Endothelial cell of umbilical vein (primary cell): ENCODE measurements around the gene RDM1. TPM values are rescaled to one million over a fixed set of nuclear protein-coding genes. Genes with fewer than 3 reads are reported as not detected.

Experiments
- BruUV-seq: library from RNA; stranded (reverse); fragments of 400-500 nt; replicated peaks from 2 replicates; lab custom pipeline; 2021; lab: Mats Ljungman, UMichigan
- CTCF ChIA-PET: fragments of 300-600, 350-600 bp; sonication (Branson Sonifier 250); formaldehyde crosslinking; loops from one replicate; lab custom pipeline; 2021; ENCODE audit warnings: antibody characterized with exemption, inconsistent platforms; lab: Charles Lee
- POLR2A ChIA-PET: fragments of 300-600, 350-600 bp; sonication (Branson Sonifier 250); formaldehyde crosslinking; loops from one replicate; lab custom pipeline; 2021; ENCODE audit warnings: antibody characterized with exemption, inconsistent platforms; lab: Charles Lee
- DNase-seq: peaks from one replicate; pipeline ENCODE4 v3.0.0-alpha.2; 2011; ENCODE audit warnings: low read depth, low spot score
- FAIRE-seq: peaks from 2 replicates; lab custom pipeline; 2011; peaks lifted over from hg19 to GRCh38; lab: Jason Lieb, UNC
- H2AFZ ChIP-seq: 2 replicates; pipeline ENCODE4 v1.6.0; 2012; ENCODE audit warnings: low read depth, low read length, control low read depth, inconsistent platforms
- H3K27ac ChIP-seq: 2 replicates; pipeline ENCODE4 v1.5.1; 2011; ENCODE audit warnings: low read depth, mild to moderate bottlenecking, control low read depth, low read length, moderate library complexity; ENCODE audit not compliant: insufficient read depth
- H3K27me3 ChIP-seq, 2 experiments: 2 replicates each; pipeline versions ENCODE4 v1.6.0 to v1.6.1; 2011; ENCODE audit warnings: low read length in 2 of 2, mixed read lengths in 1 of 2; ENCODE audit not compliant: control insufficient read depth in 2 of 2, insufficient read depth in 2 of 2
- H3K36me3 ChIP-seq, 2 experiments: 2 replicates in 1 of 2; 3 replicates in 1 of 2; pipeline ENCODE4 v1.5.1; 2011; ENCODE audit warnings: low read length in 2 of 2, mild to moderate bottlenecking in 1 of 2, moderate library complexity in 1 of 2; ENCODE audit not compliant: control insufficient read depth in 2 of 2, insufficient read depth in 2 of 2; ENCODE audit errors: extremely low read depth in 1 of 2
- H3K4me1 ChIP-seq: 3 replicates; pipeline ENCODE4 v1.5.1; 2011; ENCODE audit warnings: mild to moderate bottlenecking, low read length; ENCODE audit not compliant: control insufficient read depth, insufficient read depth; ENCODE audit errors: extremely low read depth
- H3K4me2 ChIP-seq: 2 replicates; pipeline ENCODE4 v1.6.1; 2011; ENCODE audit warnings: low read length, control low read depth, mixed read lengths; ENCODE audit not compliant: insufficient read depth
- H3K4me3 ChIP-seq, 3 experiments: fragments of 200-600 bp in 1 of 3; sonication (generic), shearing (Covaris generic) in 1 of 3; replicated peaks in 1 of 3; 2 replicates each; pipeline ENCODE4 v1.5.1; 2011 to 2016; ENCODE audit warnings: control low read depth in 3 of 3, low read length in 3 of 3, mild to moderate bottlenecking in 2 of 3, inconsistent platforms in 1 of 3, low read depth in 1 of 3, moderate library complexity in 1 of 3; ENCODE audit not compliant: insufficient read depth in 1 of 3
- H3K79me2 ChIP-seq: 2 replicates; pipeline ENCODE4 v1.6.0; 2012; ENCODE audit warnings: low read length, inconsistent platforms; ENCODE audit not compliant: control insufficient read depth, insufficient read depth
- H3K9ac ChIP-seq: replicated peaks from 2 replicates; pipeline ENCODE3; 2011; ENCODE audit warnings: low read length, control low read depth; ENCODE audit not compliant: insufficient read depth; ENCODE audit errors: extremely low read depth
- H3K9me1 ChIP-seq: replicated peaks from 3 replicates; pipeline ENCODE4 v1.6.0; 2011; ENCODE audit warnings: mild to moderate bottlenecking, low read length; ENCODE audit not compliant: control insufficient read depth, insufficient read depth; ENCODE audit errors: extremely low read depth
- H3K9me3 ChIP-seq: replicated peaks from 2 replicates; pipeline ENCODE4 v1.5.1; 2012; ENCODE audit warnings: low read length, inconsistent platforms; ENCODE audit not compliant: control insufficient read depth, insufficient read depth
- H4K20me1 ChIP-seq: replicated peaks from 2 replicates; pipeline ENCODE3; 2011; ENCODE audit warnings: mild to moderate bottlenecking, low read length; ENCODE audit not compliant: control insufficient read depth, insufficient read depth; ENCODE audit errors: extremely low read depth
- EZH2 ChIP-seq: IDR thresholded peaks from 2 replicates; pipeline ENCODE4 v1.6.1; 2012; ENCODE audit warnings: borderline replicate concordance, low read depth, mild to moderate bottlenecking, moderate library complexity, low read length, inconsistent platforms; ENCODE audit not compliant: severe bottlenecking
- FOS ChIP-seq: IDR thresholded peaks from 2 replicates; pipeline ENCODE4 v1.6.1; 2011; ENCODE audit warnings: mild to moderate bottlenecking, low read length, moderate library complexity, borderline replicate concordance; ENCODE audit not compliant: insufficient read depth
- GATA2 ChIP-seq: IDR thresholded peaks from 2 replicates; pipeline ENCODE4 v1.7.0; 2011; ENCODE audit warnings: low read depth, mild to moderate bottlenecking, moderate library complexity, mixed read lengths, low read length; ENCODE audit not compliant: insufficient read length, insufficient read depth
- JUN ChIP-seq: IDR thresholded peaks from 2 replicates; pipeline ENCODE4 v1.6.1; 2011; ENCODE audit warnings: borderline replicate concordance, low read depth; ENCODE audit not compliant: insufficient read length, insufficient read depth
- MAX ChIP-seq: IDR thresholded peaks from 2 replicates; pipeline ENCODE4 v1.6.1; 2011; ENCODE audit not compliant: insufficient read depth, insufficient read length
- MYC ChIP-seq: IDR thresholded peaks from one replicate; pipeline ENCODE4 v1.6.1; 2011; ENCODE audit warnings: mild to moderate bottlenecking, low read depth, low read length
- POLR2A ChIP-seq: IDR thresholded peaks from 2 replicates; pipeline ENCODE4 v1.6.1; 2012; ENCODE audit warnings: low read depth, mild to moderate bottlenecking, control low read depth, low read length
- POLR2AphosphoS5 ChIP-seq: IDR thresholded peaks from 2 replicates; pipeline ENCODE4 v1.6.1; 2012; ENCODE audit warnings: low read depth, mild to moderate bottlenecking, control low read depth, low read length, moderate library complexity; ENCODE audit not compliant: insufficient read depth
- dilution Hi-C: fragments of 300-500 bp; cut with MboI; formaldehyde crosslinking; loops from one replicate; pipeline ENCODE4 v1.15.0; 2019; ENCODE audit warnings: low sequenced_read_pairs; ENCODE audit not compliant: extremely low pct_ligation_motif_present
- intact Hi-C: fragments of 100-400 bp; cut with micrococcal nuclease; formaldehyde crosslinking; loops from one replicate; pipeline ENCODE4 v1.10.0; 2022
- polyA plus RNA-seq, 4 experiments: library from polyadenylated mRNA; depleted of rRNA in 3 of 4; stranded (reverse) in 3 of 4; unstranded in 1 of 4; fragments of >200 nt; gene quantifications; 2 replicates each; pipeline versions ENCODE4 v1.2.1 to v1.2.3, GENCODE V29; 2011 to 2012; ENCODE audit warnings: missing spikeins in 1 of 4
- total RNA-seq: library from RNA; stranded (reverse); gene quantifications from 2 replicates; pipeline ENCODE4 v1.2.3, GENCODE V29; 2021
- TF ChIP-seq, protein P1 (sequence below), 2 donors: IDR thresholded peaks; 1 replicate in 1 of 2; 2 replicates in 1 of 2; pipeline ENCODE4 v1.5.1; 2011; ENCODE audit warnings: low read length in 2 of 2, mild to moderate bottlenecking in 2 of 2, moderate library complexity in 2 of 2, control low read depth in 1 of 2, inconsistent platforms in 1 of 2, low read depth in 1 of 2; ENCODE audit not compliant: insufficient read depth in 1 of 2; ENCODE audit errors: extremely low read depth in 1 of 2

The RDM1 gene
- total and polyA plus RNA-seq, 2 donors (not counting 3 experiments of a cell fraction or from before 2014, with no cell fraction given), result 0.12 to 0.46 TPM

- Histone ChIP-seq H3K4me2 (no peak overlapping the region), H3K9me3 (no peaks in the 10 kb centered on the region), H2AFZ (peak overlapping the region; percentile 35), H4K20me1 (no peaks in the 10 kb centered on the region), H3K79me2 (no peaks in the 10 kb centered on the region), H3K27ac (peak overlapping the region; percentile 2), H3K9me1 (no peaks in the 10 kb centered on the region), H3K9ac (no peak overlapping the region), H3K27me3 (no peaks in the 10 kb centered on the region), H3K4me1 (peaks cover 30% of the 10 kb centered on the region), H3K4me3 (no peak overlapping the region), H3K36me3 (no peaks in the 10 kb centered on the region)
- dilution Hi-C loops (no loop called here), intact Hi-C loops (no loop called here)
- TF ChIP-seq MYC (no peak), MAX (no peak), POLR2A (no peak), GATA2 (no peak), FOS (peak; percentile 42), JUN (peak; percentile 15), POLR2AphosphoS5 (no peak), EZH2 (no peak)
- TF ChIP-seq, protein P1, sequence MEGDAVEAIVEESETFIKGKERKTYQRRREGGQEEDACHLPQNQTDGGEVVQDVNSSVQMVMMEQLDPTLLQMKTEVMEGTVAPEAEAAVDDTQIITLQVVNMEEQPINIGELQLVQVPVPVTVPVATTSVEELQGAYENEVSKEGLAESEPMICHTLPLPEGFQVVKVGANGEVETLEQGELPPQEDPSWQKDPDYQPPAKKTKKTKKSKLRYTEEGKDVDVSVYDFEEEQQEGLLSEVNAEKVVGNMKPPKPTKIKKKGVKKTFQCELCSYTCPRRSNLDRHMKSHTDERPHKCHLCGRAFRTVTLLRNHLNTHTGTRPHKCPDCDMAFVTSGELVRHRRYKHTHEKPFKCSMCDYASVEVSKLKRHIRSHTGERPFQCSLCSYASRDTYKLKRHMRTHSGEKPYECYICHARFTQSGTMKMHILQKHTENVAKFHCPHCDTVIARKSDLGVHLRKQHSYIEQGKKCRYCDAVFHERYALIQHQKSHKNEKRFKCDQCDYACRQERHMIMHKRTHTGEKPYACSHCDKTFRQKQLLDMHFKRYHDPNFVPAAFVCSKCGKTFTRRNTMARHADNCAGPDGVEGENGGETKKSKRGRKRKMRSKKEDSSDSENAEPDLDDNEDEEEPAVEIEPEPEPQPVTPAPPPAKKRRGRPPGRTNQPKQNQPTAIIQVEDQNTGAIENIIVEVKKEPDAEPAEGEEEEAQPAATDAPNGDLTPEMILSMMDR (IDR thresholded peaks at IDR 0.05; ENCODE audit: extremely low read depth in 1 of 2, insufficient read depth in 1 of 2, low read depth in 1 of 2, low read length in 2 of 2), result no peak
- no peak for FAIRE-seq
- ChIA-PET POLR2A (interaction anchor here (1.6 kb wide), 1 partner anchor 94 kb away, joined by 4 read pairs; no protein-coding TSS in a partner anchor), CTCF (interaction anchor here (0.9 to 13.0 kb wide), 6 partner anchors 9 to 170 kb away, joined by 3 to 467 read pairs (median 10); no protein-coding TSS in a partner anchor)
- DNase-seq, result peak; percentile 59
- no TSS peak for BruUV-seq
Observed at GRCh38 chr17:35978346-35978745, 47.8 kb upstream of the RDM1 start.
